Activated T-helper 2 cell treated with anti-CD3 and anti-CD28 coated beads, Interferon-gamma antibody, Interleukin-2, Interleukin-4, amounts not matched to agents 10 μg/mL and 5 μg/mL and 100 μg/mL, durations not matched to agents 14 hours and 24 hours and 36 hours (primary cell): Measurements from ENCODE around the gene NUMBL. TPM values are rescaled to one million over a fixed set of nuclear protein-coding genes. Genes with fewer than 3 reads are reported as not detected.
"Not testable (repeated sequence)": the region's sequence is repeated elsewhere in the genome, so short reads cannot be mapped to it uniquely, and the experiment has no call there.

Experiments
- DNase-seq: peaks from one replicate; pipeline ENCODE4 v3.0.0; 2021; ENCODE audit warnings: low spot score
- H3K27ac Mint-ChIP-seq: one replicate; pipeline ENCODE4 v1.8.0; 2021; ENCODE audit warnings: mixed read lengths
- H3K27me3 Mint-ChIP-seq: one replicate; pipeline ENCODE4 v1.8.0; 2021; ENCODE audit warnings: low read depth, mixed read lengths
- H3K36me3 Mint-ChIP-seq: one replicate; pipeline ENCODE4 v1.8.0; 2021; ENCODE audit warnings: low read depth, mixed read lengths
- H3K4me1 Mint-ChIP-seq: one replicate; pipeline ENCODE4 v1.8.0; 2021; ENCODE audit warnings: low read depth, mixed read lengths
- H3K4me3 Mint-ChIP-seq: one replicate; pipeline ENCODE4 v1.8.0; 2021; ENCODE audit warnings: low read depth, mild to moderate bottlenecking, moderate library complexity, mixed read lengths
- H3K9me3 Mint-ChIP-seq: one replicate; pipeline ENCODE4 v1.8.0; 2021; ENCODE audit warnings: mixed read lengths
- intact Hi-C: fragments of 100-400 bp; cut with micrococcal nuclease; formaldehyde crosslinking; loops from one replicate; pipeline ENCODE4 v1.15.1; 2023
- total RNA-seq: library from RNA; stranded (reverse); gene quantifications from 2 replicates; pipeline ENCODE4 v1.2.3, GENCODE V29; 2022

Gene NUMBL
- 18.0 and 27.0 TPM in 2 replicates for total RNA-seq

GRCh38 chr19:40690050-40690692 lies at the start of gene NUMBL:
TSS of gene NUMBL (minus strand) at chr19:40690651. CDS start at chr19:40690483, 168 bp downstream.
- intact Hi-C loops: loop anchor here (1.0 to 2.0 kb wide), 2 partner anchors 25 to 27 kb away; no protein-coding TSS in a partner anchor
- H3K9me3 Mint-ChIP-seq: no peaks in the 10 kb centered on the region
- H3K27ac Mint-ChIP-seq: peak within 1 kb of the TSS; percentile 95
- peaks cover 14% of the 10 kb centered on the region for H3K36me3 Mint-ChIP-seq
- DNase-seq: no peak
- H3K4me3 Mint-ChIP-seq: peak within 1 kb of the TSS; percentile 89
- peaks cover 1% of the 10 kb centered on the region for H3K4me1 Mint-ChIP-seq
- H3K27me3 Mint-ChIP-seq: no peaks in the 10 kb centered on the region

- H3K27ac Mint-ChIP-seq: no peak overlapping the region
- peaks cover 3% of the 10 kb centered on the region for H3K4me1 Mint-ChIP-seq
- H3K9me3 Mint-ChIP-seq: no peaks in the 10 kb centered on the region
- intact Hi-C loops: no loop called here
- no peak overlapping the region for H3K4me3 Mint-ChIP-seq
- DNase-seq: no peak
- H3K27me3 Mint-ChIP-seq: no peaks in the 10 kb centered on the region
- H3K36me3 Mint-ChIP-seq: peaks cover 30% of the 10 kb centered on the region
These were observed 48.8 kb upstream of the NUMBL start for GRCh38 chr19:40739030-40739839.

GRCh38 chr19:40737102-40737644 lies 46.7 kb upstream of the NUMBL start:
- Mint-ChIP-seq H3K9me3 (no peaks in the 10 kb centered on the region), H3K27ac (no peak overlapping the region), H3K4me3 (no peak overlapping the region), H3K4me1 (peaks cover 3% of the 10 kb centered on the region), H3K27me3 (no peaks in the 10 kb centered on the region), H3K36me3 (peaks cover 48% of the 10 kb centered on the region)
- intact Hi-C loops: no loop called here
- no peak for DNase-seq

GRCh38 chr19:40736661-40737060 lies 46.2 kb upstream of the NUMBL start:
- DNase-seq: no peak
- Mint-ChIP-seq H3K27ac (no peak overlapping the region), H3K9me3 (no peaks in the 10 kb centered on the region), H3K27me3 (no peaks in the 10 kb centered on the region), H3K4me3 (no peak overlapping the region), H3K36me3 (peaks cover 49% of the 10 kb centered on the region), H3K4me1 (peaks cover 3% of the 10 kb centered on the region)
- intact Hi-C loops: no loop called here

GRCh38 chr19:40735013-40735771 lies 44.7 kb upstream of the NUMBL start:
- H3K36me3 Mint-ChIP-seq: peaks cover 61% of the 10 kb centered on the region
- intact Hi-C loops: no loop called here
- peaks cover 3% of the 10 kb centered on the region for H3K4me1 Mint-ChIP-seq
- no peak for DNase-seq
- no peaks in the 10 kb centered on the region for H3K27me3 Mint-ChIP-seq
- no peak overlapping the region for H3K27ac Mint-ChIP-seq
- H3K9me3 Mint-ChIP-seq: no peaks in the 10 kb centered on the region
- no peak overlapping the region for H3K4me3 Mint-ChIP-seq

- intact Hi-C loops: no loop called here
- no peak for DNase-seq
- H3K4me3 Mint-ChIP-seq: no peak overlapping the region
- no peak overlapping the region for H3K27ac Mint-ChIP-seq
- no peaks in the 10 kb centered on the region for H3K4me1 Mint-ChIP-seq
- H3K9me3 Mint-ChIP-seq: no peaks in the 10 kb centered on the region
- H3K36me3 Mint-ChIP-seq: peaks cover 55% of the 10 kb centered on the region
- no peaks in the 10 kb centered on the region for H3K27me3 Mint-ChIP-seq
These were observed 42.7 kb upstream of the NUMBL start for GRCh38 chr19:40733149-40733548.

- intact Hi-C loops, H3K27me3 Mint-ChIP-seq, H3K9me3 Mint-ChIP-seq, DNase-seq, H3K4me3 Mint-ChIP-seq, H3K4me1 Mint-ChIP-seq, H3K27ac Mint-ChIP-seq: not testable (repeated sequence)
- peaks cover 57% of the 10 kb centered on the region for H3K36me3 Mint-ChIP-seq
These were observed 41.9 kb upstream of the NUMBL start for GRCh38 chr19:40732304-40732703.

GRCh38 chr19:40730065-40730464 lies 39.6 kb upstream of the NUMBL start:
- H3K4me1 Mint-ChIP-seq, H3K27ac Mint-ChIP-seq, intact Hi-C loops, H3K27me3 Mint-ChIP-seq, H3K9me3 Mint-ChIP-seq, H3K4me3 Mint-ChIP-seq, DNase-seq: not testable (repeated sequence)
- H3K36me3 Mint-ChIP-seq: peaks cover 56% of the 10 kb centered on the region

GRCh38 chr19:40726279-40726678 lies 35.8 kb upstream of the NUMBL start:
- no peaks in the 10 kb centered on the region for H3K27me3 Mint-ChIP-seq
- no peak overlapping the region for H3K4me3 Mint-ChIP-seq
- intact Hi-C loops: no loop called here
- no peak overlapping the region for H3K27ac Mint-ChIP-seq
- no peaks in the 10 kb centered on the region for H3K9me3 Mint-ChIP-seq
- H3K36me3 Mint-ChIP-seq: peaks cover 56% of the 10 kb centered on the region
- H3K4me1 Mint-ChIP-seq: peaks cover 12% of the 10 kb centered on the region
- DNase-seq: no peak

GRCh38 chr19:40724855-40725254 lies 34.4 kb upstream of the NUMBL start:
- peaks cover 23% of the 10 kb centered on the region for H3K4me1 Mint-ChIP-seq
- H3K27me3 Mint-ChIP-seq: no peaks in the 10 kb centered on the region
- peaks cover 56% of the 10 kb centered on the region for H3K36me3 Mint-ChIP-seq
- peak overlapping the region; percentile 49 for H3K27ac Mint-ChIP-seq
- intact Hi-C loops: no loop called here
- no peak for DNase-seq
- no peaks in the 10 kb centered on the region for H3K9me3 Mint-ChIP-seq
- no peak overlapping the region for H3K4me3 Mint-ChIP-seq

GRCh38 chr19:40724315-40724714 lies 33.9 kb upstream of the NUMBL start:
- H3K36me3 Mint-ChIP-seq: peaks cover 56% of the 10 kb centered on the region
- DNase-seq: no peak
- H3K27me3 Mint-ChIP-seq: no peaks in the 10 kb centered on the region
- no peak overlapping the region for H3K27ac Mint-ChIP-seq
- H3K4me3 Mint-ChIP-seq: no peak overlapping the region
- H3K4me1 Mint-ChIP-seq: peaks cover 26% of the 10 kb centered on the region
- H3K9me3 Mint-ChIP-seq: no peaks in the 10 kb centered on the region
- intact Hi-C loops: no loop called here

GRCh38 chr19:40723661-40724254 lies 33.3 kb upstream of the NUMBL start:
- peaks cover 27% of the 10 kb centered on the region for H3K4me1 Mint-ChIP-seq
- no peaks in the 10 kb centered on the region for H3K27me3 Mint-ChIP-seq
- H3K36me3 Mint-ChIP-seq: peaks cover 56% of the 10 kb centered on the region
- H3K4me3 Mint-ChIP-seq: no peak overlapping the region
- no peak overlapping the region for H3K27ac Mint-ChIP-seq
- no peaks in the 10 kb centered on the region for H3K9me3 Mint-ChIP-seq
- intact Hi-C loops: no loop called here
- no peak for DNase-seq
